WTC11 (cell line): ENCODE results near the gene IL2RA.
"Not testable (repeated sequence)": the region's sequence is repeated elsewhere in the genome, so short reads cannot be mapped to it uniquely, and the experiment has no call there.

Source experiments
- ATF1 ChIP-seq: sonication (generic); formaldehyde crosslinking; IDR thresholded peaks from 2 replicates; pipeline ENCODE4 v1.8.1; 2023; ENCODE audit warnings: mild to moderate bottlenecking, moderate library complexity, missing genetic modification reagents
- CREB1 ChIP-seq: sonication (generic); formaldehyde crosslinking; IDR thresholded peaks from 2 replicates; pipeline ENCODE4 v1.8.0; 2023; ENCODE audit warnings: mild to moderate bottlenecking, missing genetic modification reagents
- ESRRA ChIP-seq: sonication (generic); formaldehyde crosslinking; IDR thresholded peaks from 2 replicates; pipeline ENCODE4 v1.8.1; 2022; ENCODE audit warnings: mild to moderate bottlenecking, missing genetic modification reagents, borderline replicate concordance
- FOXJ3 ChIP-seq: sonication (generic); formaldehyde crosslinking; IDR thresholded peaks from 2 replicates; pipeline ENCODE4 v1.9.0; 2021; ENCODE audit warnings: missing genetic modification reagents, mild to moderate bottlenecking, borderline replicate concordance
- JUN ChIP-seq: sonication (generic); formaldehyde crosslinking; IDR thresholded peaks from 2 replicates; pipeline ENCODE4 v1.8.0; 2023; ENCODE audit warnings: mild to moderate bottlenecking, missing genetic modification reagents
- MYBL2 ChIP-seq: sonication (generic); formaldehyde crosslinking; IDR thresholded peaks from 2 replicates; pipeline ENCODE4 v1.8.1; 2023; ENCODE audit warnings: mild to moderate bottlenecking, moderate library complexity, missing genetic modification reagents
- RELA ChIP-seq: sonication (generic); formaldehyde crosslinking; IDR thresholded peaks from 2 replicates; pipeline ENCODE4 v1.8.1; 2022; ENCODE audit warnings: missing genetic modification reagents, mild to moderate bottlenecking, borderline replicate concordance
- TCF7 ChIP-seq: sonication (generic); formaldehyde crosslinking; IDR thresholded peaks from 2 replicates; pipeline ENCODE4 v1.8.0; 2022; ENCODE audit warnings: mild to moderate bottlenecking, low read depth, missing genetic modification reagents, moderate library complexity
- TEAD4 ChIP-seq: sonication (generic); formaldehyde crosslinking; IDR thresholded peaks from 2 replicates; pipeline ENCODE4 v1.8.0; 2022; ENCODE audit warnings: mild to moderate bottlenecking, missing genetic modification reagents
- ZNF138 ChIP-seq: sonication (generic); formaldehyde crosslinking; conservative IDR thresholded peaks from 2 replicates; pipeline ENCODE4 v1.8.1; 2022; ENCODE audit warnings: mild to moderate bottlenecking, moderate library complexity, missing genetic modification reagents
- TF ChIP-seq, protein P1 (sequence below): fragments of 200-600 bp; IDR thresholded peaks from 2 replicates; pipeline ENCODE4 v1.8.0; 2022; ENCODE audit warnings: antibody characterized with exemption
- TF ChIP-seq, protein P2 (sequence below): sonication (generic); formaldehyde crosslinking; IDR thresholded peaks from 2 replicates; pipeline ENCODE4 v1.8.0; 2022; ENCODE audit warnings: mild to moderate bottlenecking, missing genetic modification reagents
- TF ChIP-seq, protein P3 (sequence below): sonication (generic); formaldehyde crosslinking; IDR thresholded peaks from 2 replicates; pipeline ENCODE4 v1.8.1; 2023; ENCODE audit warnings: mild to moderate bottlenecking, missing genetic modification reagents
- TF ChIP-seq, protein P4 (sequence below): sonication (generic); formaldehyde crosslinking; IDR thresholded peaks from 2 replicates; pipeline ENCODE4 v1.8.1; 2022; ENCODE audit warnings: mild to moderate bottlenecking, missing genetic modification reagents, moderate library complexity, borderline replicate concordance

DNA sequence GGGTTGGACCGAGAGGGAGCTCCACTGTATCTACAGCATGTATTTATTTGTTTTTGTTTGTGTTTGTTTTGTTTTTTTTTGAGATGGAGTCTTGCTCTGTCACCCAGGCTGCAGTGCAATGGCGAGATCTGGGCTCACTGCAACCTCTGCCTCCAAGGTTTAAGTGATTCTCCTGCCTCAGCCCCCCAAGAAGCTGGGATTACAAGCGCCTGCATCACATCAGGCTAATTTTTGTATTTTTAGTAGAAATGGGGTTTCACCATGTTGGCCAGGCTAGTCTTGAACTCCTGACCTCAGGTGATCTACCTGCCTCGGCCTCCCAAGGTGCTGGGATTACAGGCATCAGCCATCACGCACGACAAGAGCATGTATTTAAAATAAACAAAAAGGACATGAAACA lies 18.8 kb downstream of the IL2RA start:
- TF ChIP-seq, protein P1, sequence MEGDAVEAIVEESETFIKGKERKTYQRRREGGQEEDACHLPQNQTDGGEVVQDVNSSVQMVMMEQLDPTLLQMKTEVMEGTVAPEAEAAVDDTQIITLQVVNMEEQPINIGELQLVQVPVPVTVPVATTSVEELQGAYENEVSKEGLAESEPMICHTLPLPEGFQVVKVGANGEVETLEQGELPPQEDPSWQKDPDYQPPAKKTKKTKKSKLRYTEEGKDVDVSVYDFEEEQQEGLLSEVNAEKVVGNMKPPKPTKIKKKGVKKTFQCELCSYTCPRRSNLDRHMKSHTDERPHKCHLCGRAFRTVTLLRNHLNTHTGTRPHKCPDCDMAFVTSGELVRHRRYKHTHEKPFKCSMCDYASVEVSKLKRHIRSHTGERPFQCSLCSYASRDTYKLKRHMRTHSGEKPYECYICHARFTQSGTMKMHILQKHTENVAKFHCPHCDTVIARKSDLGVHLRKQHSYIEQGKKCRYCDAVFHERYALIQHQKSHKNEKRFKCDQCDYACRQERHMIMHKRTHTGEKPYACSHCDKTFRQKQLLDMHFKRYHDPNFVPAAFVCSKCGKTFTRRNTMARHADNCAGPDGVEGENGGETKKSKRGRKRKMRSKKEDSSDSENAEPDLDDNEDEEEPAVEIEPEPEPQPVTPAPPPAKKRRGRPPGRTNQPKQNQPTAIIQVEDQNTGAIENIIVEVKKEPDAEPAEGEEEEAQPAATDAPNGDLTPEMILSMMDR = not testable (repeated sequence)
- TF ChIP-seq CREB1 (CRISPR knock-in tag); ATF1; MYBL2 (CRISPR knock-in tag); ESRRA (CRISPR knock-in tag); TEAD4; TCF7; RELA (CRISPR knock-in tag); FOXJ3 (CRISPR knock-in tag); JUN (CRISPR knock-in tag); ZNF138 (CRISPR knock-in tag): not testable (repeated sequence)
- TF ChIP-seq, protein P2, sequence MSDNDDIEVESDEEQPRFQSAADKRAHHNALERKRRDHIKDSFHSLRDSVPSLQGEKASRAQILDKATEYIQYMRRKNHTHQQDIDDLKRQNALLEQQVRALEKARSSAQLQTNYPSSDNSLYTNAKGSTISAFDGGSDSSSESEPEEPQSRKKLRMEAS = not testable (repeated sequence)
- TF ChIP-seq, protein P3, sequence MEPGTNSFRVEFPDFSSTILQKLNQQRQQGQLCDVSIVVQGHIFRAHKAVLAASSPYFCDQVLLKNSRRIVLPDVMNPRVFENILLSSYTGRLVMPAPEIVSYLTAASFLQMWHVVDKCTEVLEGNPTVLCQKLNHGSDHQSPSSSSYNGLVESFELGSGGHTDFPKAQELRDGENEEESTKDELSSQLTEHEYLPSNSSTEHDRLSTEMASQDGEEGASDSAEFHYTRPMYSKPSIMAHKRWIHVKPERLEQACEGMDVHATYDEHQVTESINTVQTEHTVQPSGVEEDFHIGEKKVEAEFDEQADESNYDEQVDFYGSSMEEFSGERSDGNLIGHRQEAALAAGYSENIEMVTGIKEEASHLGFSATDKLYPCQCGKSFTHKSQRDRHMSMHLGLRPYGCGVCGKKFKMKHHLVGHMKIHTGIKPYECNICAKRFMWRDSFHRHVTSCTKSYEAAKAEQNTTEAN (CRISPR knock-in tag) = not testable (repeated sequence)
- TF ChIP-seq, protein P4, sequence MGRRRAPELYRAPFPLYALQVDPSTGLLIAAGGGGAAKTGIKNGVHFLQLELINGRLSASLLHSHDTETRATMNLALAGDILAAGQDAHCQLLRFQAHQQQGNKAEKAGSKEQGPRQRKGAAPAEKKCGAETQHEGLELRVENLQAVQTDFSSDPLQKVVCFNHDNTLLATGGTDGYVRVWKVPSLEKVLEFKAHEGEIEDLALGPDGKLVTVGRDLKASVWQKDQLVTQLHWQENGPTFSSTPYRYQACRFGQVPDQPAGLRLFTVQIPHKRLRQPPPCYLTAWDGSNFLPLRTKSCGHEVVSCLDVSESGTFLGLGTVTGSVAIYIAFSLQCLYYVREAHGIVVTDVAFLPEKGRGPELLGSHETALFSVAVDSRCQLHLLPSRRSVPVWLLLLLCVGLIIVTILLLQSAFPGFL (CRISPR knock-in tag) = not testable (repeated sequence)
